K562 (cell line): ENCODE measurements around the gene PLXNA2. TPM values are rescaled to one million over a fixed set of nuclear protein-coding genes. Genes with fewer than 3 reads are reported as not detected.

ENCODE experiments used
- ATAC-seq: fragments of 200-7000 bp; cut with Tn5 transposase; 3 replicates; pipeline ENCODE4 v1.9.1; 2020; ENCODE audit warnings: moderate library complexity
- BruUV-seq: library from RNA; stranded (reverse); fragments of 400-500 nt; replicated peaks from 2 replicates; lab custom pipeline; 2021; lab: Mats Ljungman, UMichigan
- CTCF ChIA-PET: fragments of 300-600 bp; formaldehyde crosslinking; extraction: SDS; loops from one replicate; lab custom pipeline; 2021; ENCODE audit warnings: low intra/inter-chr PET ratio; lab: Yijun Ruan, JAX
- POLR2A ChIA-PET: fragments of 300-600, 350-650 bp; sonication (Branson Sonifier 250); formaldehyde crosslinking; extraction: SDS; loops from one replicate; lab custom pipeline; 2021; ENCODE audit warnings: antibody characterized with exemption, inconsistent platforms; lab: Yijun Ruan, JAX
- DNase-seq, 4 experiments: peaks; one replicate each; pipeline versions ENCODE4 v3.0.0 to v3.0.0-alpha.2; 2011 to 2018; ENCODE audit warnings: low spot score in 3 of 4, mixed read lengths in 3 of 4; ENCODE audit errors: extremely low read depth in 1 of 4
- FAIRE-seq: peaks from 2 replicates; lab custom pipeline; 2011; peaks lifted over from hg19 to GRCh38; lab: Jason Lieb, UNC
- H2AFZ ChIP-seq: 2 replicates; pipeline ENCODE4 v1.6.0; 2011; ENCODE audit warnings: low read depth, low read length, control low read depth, inconsistent platforms
- H3K27ac ChIP-seq: fragments of 200-600 bp; 3 replicates; pipeline ENCODE4 v1.8.0; 2011; ENCODE audit warnings: low read depth, mild to moderate bottlenecking, control low read depth, inconsistent platforms, low read length, moderate library complexity, mixed read lengths; ENCODE audit errors: extremely low read depth
- H3K27me3 ChIP-seq, 2 experiments: fragments of 300-600 bp in 1 of 2; 2 replicates in 1 of 2; 3 replicates in 1 of 2; pipeline versions ENCODE4 v1.6.0 to v1.8.0; 2011; ENCODE audit warnings: inconsistent platforms in 2 of 2, low read length in 2 of 2, mild to moderate bottlenecking in 1 of 2, mixed read lengths in 1 of 2, moderate library complexity in 1 of 2; ENCODE audit not compliant: control insufficient read depth in 2 of 2, insufficient read depth in 2 of 2
- H3K36me3 ChIP-seq: fragments of 300-600 bp; 3 replicates; pipeline ENCODE4 v1.8.0; 2011; ENCODE audit warnings: mild to moderate bottlenecking, low read length, inconsistent platforms; ENCODE audit not compliant: control insufficient read depth, insufficient read depth
- H3K4me1 ChIP-seq, 2 experiments: fragments of 200-600 bp in 1 of 2; replicated peaks in 1 of 2; 2 replicates in 1 of 2; 3 replicates in 1 of 2; pipeline versions ENCODE4 v1.5.1 to v1.8.0; 2011; ENCODE audit warnings: inconsistent platforms in 2 of 2, low read length in 2 of 2, mild to moderate bottlenecking in 1 of 2, mixed read lengths in 1 of 2, moderate library complexity in 1 of 2; ENCODE audit not compliant: control insufficient read depth in 2 of 2, insufficient read depth in 2 of 2
- H3K4me2 ChIP-seq: 2 replicates; pipeline ENCODE4 v1.6.1; 2011; ENCODE audit warnings: low read length, control low read depth, inconsistent platforms, mixed read lengths; ENCODE audit not compliant: insufficient read depth
- H3K4me3 ChIP-seq: fragments of 200-600 bp; sonication (generic), shearing (Covaris generic); 2 replicates; pipeline ENCODE4 v1.5.1; 2016; ENCODE audit warnings: control low read depth, inconsistent platforms
- H3K79me2 ChIP-seq: fragments of 200-600 bp; 3 replicates; pipeline ENCODE4 v1.8.0; 2011; ENCODE audit warnings: low read length, inconsistent platforms; ENCODE audit not compliant: control insufficient read depth, insufficient read depth
- H3K9ac ChIP-seq, 2 experiments: 2 replicates each; pipeline versions ENCODE4 v1.6.0 to v1.6.1; 2011; ENCODE audit warnings: low read depth in 2 of 2, low read length in 2 of 2, control low read depth in 1 of 2, inconsistent platforms in 1 of 2, mild to moderate bottlenecking in 1 of 2, mixed read lengths in 1 of 2; ENCODE audit not compliant: insufficient read depth in 1 of 2
- H3K9me1 ChIP-seq: one replicate; pipeline ENCODE4 v1.6.0; 2011; ENCODE audit warnings: inconsistent platforms, mild to moderate bottlenecking, low read length, moderate library complexity; ENCODE audit not compliant: control insufficient read depth, insufficient read depth
- H3K9me3 ChIP-seq: replicated peaks from 2 replicates; pipeline ENCODE4 v1.5.1; 2011; ENCODE audit warnings: low read depth, low read length, inconsistent platforms; ENCODE audit not compliant: control insufficient read depth, insufficient read depth
- H4K20me1 ChIP-seq: replicated peaks from 2 replicates; pipeline ENCODE4 v1.6.1; 2011; ENCODE audit warnings: low read length, inconsistent platforms, mixed read lengths; ENCODE audit not compliant: control insufficient read depth, insufficient read depth
- CBFA2T2 ChIP-seq: fragments of 450-650 bp; conservative IDR thresholded peaks from 2 replicates; pipeline ENCODE4 v1.6.1; 2017; ENCODE audit warnings: mild to moderate bottlenecking
- RBM22 ChIP-seq: fragments of 200-400 bp; formaldehyde crosslinking; IDR thresholded peaks from 2 replicates; pipeline ENCODE4 v1.6.1; 2018; ENCODE audit warnings: low read length, low read depth; ENCODE audit not compliant: poor library complexity, severe bottlenecking
- SIRT6 ChIP-seq: IDR thresholded peaks from one replicate; pipeline ENCODE4 v1.6.1; 2012; ENCODE audit warnings: low read depth, mild to moderate bottlenecking, control low read depth, inconsistent platforms, low read length, moderate library complexity
- SMARCE1 ChIP-seq: fragments of 450-650 bp; IDR thresholded peaks from 2 replicates; pipeline ENCODE4 v1.7.1; 2016; ENCODE audit warnings: mild to moderate bottlenecking
- SP1 ChIP-seq: sonication (generic); formaldehyde crosslinking; IDR thresholded peaks from 2 replicates; pipeline ENCODE4 v1.8.1; 2022; ENCODE audit warnings: mild to moderate bottlenecking, missing genetic modification reagents
- STAT5B ChIP-seq: fragments of 250-450 bp; sonication (Bioruptor Pico); IDR thresholded peaks from 2 replicates; pipeline ENCODE4 v1.8.0; 2021; ENCODE audit warnings: mild to moderate bottlenecking, inconsistent platforms
- TOE1 ChIP-seq, 2 experiments: fragments of 450-650 bp in 1 of 2; sonication (generic) in 1 of 2; formaldehyde crosslinking in 1 of 2; IDR thresholded peaks; 2 replicates each; pipeline versions ENCODE4 v1.7.1 to v1.8.0; 2016 to 2022; ENCODE audit warnings: borderline replicate concordance in 2 of 2, mild to moderate bottlenecking in 2 of 2, antibody characterized with exemption in 1 of 2, inconsistent platforms in 1 of 2, low read depth in 1 of 2, missing genetic modification reagents in 1 of 2, moderate library complexity in 1 of 2
- YY1 ChIP-seq, 3 experiments: IDR thresholded peaks; 2 replicates each; pipeline ENCODE4 v1.6.1; 2011; ENCODE audit warnings: low read length in 2 of 3, mild to moderate bottlenecking in 2 of 3, moderate library complexity in 2 of 3, borderline replicate concordance in 1 of 3, control low read depth in 1 of 3, low read depth in 1 of 3; ENCODE audit not compliant: insufficient read depth in 3 of 3, insufficient replicate concordance in 2 of 3, control insufficient read depth in 1 of 3, insufficient read length in 1 of 3; ENCODE audit errors: extremely low read depth in 1 of 3
- ZBED1 ChIP-seq: IDR thresholded peaks from 2 replicates; pipeline ENCODE4 v1.6.1; 2014
- ZNF785 ChIP-seq: fragments of 250-450 bp; sonication (Bioruptor Pico); IDR thresholded peaks from 2 replicates; pipeline ENCODE4 v1.4.0; 2020; ENCODE audit warnings: mild to moderate bottlenecking
- WGBS: fragments of 100-300 bp; shearing (Covaris generic); methylation state at CpG from one replicate; pipeline ENCODE4 v1.1.6; 2016; ENCODE audit warnings: low coverage, mixed read lengths; ENCODE audit not compliant: insufficient coverage; ENCODE audit errors: missing lambda C conversion rate; 5-methylcytosine and 5-hydroxymethylcytosine counted together
- in situ Hi-C: fragments of 300-500 bp; cut with MboI; formaldehyde crosslinking; loops from 4 replicates; pipeline ENCODE4 v1.15.0; 2018; ENCODE audit warnings: inconsistent platforms, mixed read lengths
- intact Hi-C: fragments of 100-400 bp; cut with micrococcal nuclease; formaldehyde crosslinking; loops from 2 replicates; pipeline ENCODE4 v1.14.2; 2022
- polyA plus RNA-seq, 8 experiments: library from polyadenylated mRNA; depleted of rRNA in 4 of 8; stranded (reverse) in 5 of 8; unstranded in 3 of 8; fragments of >200 nt; fragmentation: Nextera tagmentation in 2 of 8; fragmentation: Illumina TruSeq in 1 of 8; extraction: Ambion mirVana in 2 of 8; extraction: Trizol in 1 of 8; gene quantifications; 2 replicates each; pipeline versions ENCODE4 v1.2.1 to v1.2.3, GENCODE V29; 2011 to 2014; ENCODE audit warnings: inconsistent platforms in 1 of 8, missing spikeins in 1 of 8
- total RNA-seq, 7 experiments: library from RNA; depleted of rRNA in 6 of 7; stranded (reverse); fragments of >200 nt in 6 of 7; fragmentation: Illumina TruSeq in 2 of 7; extraction: Trizol in 2 of 7; gene quantifications; 2 replicates each; pipeline versions ENCODE4 v1.2.1 to v1.2.3, GENCODE V29; 2011 to 2021; ENCODE audit warnings: low replicate concordance in 1 of 7
- TF ChIP-seq, protein P1 (sequence below): fragments of 250-450 bp; sonication (Bioruptor Pico); IDR thresholded peaks from 2 replicates; pipeline ENCODE4 v1.9.0; 2021; ENCODE audit warnings: mild to moderate bottlenecking, inconsistent platforms
- TF ChIP-seq, protein P2 (sequence below): fragments of 250-450 bp; sonication (Bioruptor Pico); IDR thresholded peaks from 2 replicates; pipeline ENCODE4 v1.5.0; 2020; ENCODE audit warnings: mild to moderate bottlenecking, borderline replicate concordance

The PLXNA2 gene
- total and polyA plus RNA-seq, 9 of the 15 experiments (the other 6 are each of a cell fraction or from before 2014, with no cell fraction given), result 0.01 to 1.3 (median 0.32) TPM

- no peak overlapping the region for H2AFZ ChIP-seq
- FAIRE-seq, result no peak
- H4K20me1 ChIP-seq, result 0 out of 2 replicates have a peak, but pooled peaks cover 9% of the 10 kb centered on the region
- H3K9me1 ChIP-seq, result no peaks in the 10 kb centered on the region
- ChIA-PET CTCF (no interaction called here), POLR2A (interaction anchor here (0.6 kb wide), 1 partner anchor 37 kb away, joined by 3 read pairs; no protein-coding TSS in a partner anchor)
- no peak overlapping the region for H3K4me2 ChIP-seq
- no peak overlapping the region for H3K4me3 ChIP-seq
- in situ Hi-C loops, result no loop called here
- WGBS, result 10% methylated on average over 7 of the region's 7 CpGs
- intact Hi-C loops, result no loop called here
- H3K4me1 ChIP-seq, result no peaks in the 10 kb centered on the region
- no peak for ATAC-seq
- H3K79me2 ChIP-seq, result no peaks in the 10 kb centered on the region
- no TSS peak for BruUV-seq
- no peaks in the 10 kb centered on the region for H3K36me3 ChIP-seq
- no peak overlapping the region for H3K27ac ChIP-seq
- TF ChIP-seq TOE1 (IDR thresholded peaks at IDR 0.05; ENCODE audit: borderline replicate concordance), result no peak
- TF ChIP-seq TOE1 (CRISPR knock-in tag; IDR thresholded peaks at IDR 0.05; ENCODE audit: borderline replicate concordance, low read depth), result no peak
- TF ChIP-seq RBM22, result no peak
- no peak for TF ChIP-seq SIRT6
- no peak for TF ChIP-seq ZBED1
- TF ChIP-seq STAT5B (CRISPR knock-in tag), result no peak
- TF ChIP-seq SMARCE1, result no peak
- TF ChIP-seq, protein P1, sequence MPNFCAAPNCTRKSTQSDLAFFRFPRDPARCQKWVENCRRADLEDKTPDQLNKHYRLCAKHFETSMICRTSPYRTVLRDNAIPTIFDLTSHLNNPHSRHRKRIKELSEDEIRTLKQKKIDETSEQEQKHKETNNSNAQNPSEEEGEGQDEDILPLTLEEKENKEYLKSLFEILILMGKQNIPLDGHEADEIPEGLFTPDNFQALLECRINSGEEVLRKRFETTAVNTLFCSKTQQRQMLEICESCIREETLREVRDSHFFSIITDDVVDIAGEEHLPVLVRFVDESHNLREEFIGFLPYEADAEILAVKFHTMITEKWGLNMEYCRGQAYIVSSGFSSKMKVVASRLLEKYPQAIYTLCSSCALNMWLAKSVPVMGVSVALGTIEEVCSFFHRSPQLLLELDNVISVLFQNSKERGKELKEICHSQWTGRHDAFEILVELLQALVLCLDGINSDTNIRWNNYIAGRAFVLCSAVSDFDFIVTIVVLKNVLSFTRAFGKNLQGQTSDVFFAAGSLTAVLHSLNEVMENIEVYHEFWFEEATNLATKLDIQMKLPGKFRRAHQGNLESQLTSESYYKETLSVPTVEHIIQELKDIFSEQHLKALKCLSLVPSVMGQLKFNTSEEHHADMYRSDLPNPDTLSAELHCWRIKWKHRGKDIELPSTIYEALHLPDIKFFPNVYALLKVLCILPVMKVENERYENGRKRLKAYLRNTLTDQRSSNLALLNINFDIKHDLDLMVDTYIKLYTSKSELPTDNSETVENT (CRISPR knock-in tag), result no peak
- TF ChIP-seq SP1 (CRISPR knock-in tag), result no peak
- TF ChIP-seq, protein P2, sequence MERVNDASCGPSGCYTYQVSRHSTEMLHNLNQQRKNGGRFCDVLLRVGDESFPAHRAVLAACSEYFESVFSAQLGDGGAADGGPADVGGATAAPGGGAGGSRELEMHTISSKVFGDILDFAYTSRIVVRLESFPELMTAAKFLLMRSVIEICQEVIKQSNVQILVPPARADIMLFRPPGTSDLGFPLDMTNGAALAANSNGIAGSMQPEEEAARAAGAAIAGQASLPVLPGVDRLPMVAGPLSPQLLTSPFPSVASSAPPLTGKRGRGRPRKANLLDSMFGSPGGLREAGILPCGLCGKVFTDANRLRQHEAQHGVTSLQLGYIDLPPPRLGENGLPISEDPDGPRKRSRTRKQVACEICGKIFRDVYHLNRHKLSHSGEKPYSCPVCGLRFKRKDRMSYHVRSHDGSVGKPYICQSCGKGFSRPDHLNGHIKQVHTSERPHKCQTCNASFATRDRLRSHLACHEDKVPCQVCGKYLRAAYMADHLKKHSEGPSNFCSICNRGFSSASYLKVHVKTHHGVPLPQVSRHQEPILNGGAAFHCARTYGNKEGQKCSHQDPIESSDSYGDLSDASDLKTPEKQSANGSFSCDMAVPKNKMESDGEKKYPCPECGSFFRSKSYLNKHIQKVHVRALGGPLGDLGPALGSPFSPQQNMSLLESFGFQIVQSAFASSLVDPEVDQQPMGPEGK (CRISPR knock-in tag), result no peak
- TF ChIP-seq ZNF785 (CRISPR knock-in tag), result no peak
- TF ChIP-seq YY1 (IDR thresholded peaks at IDR 0.05; ENCODE audit: borderline replicate concordance in 1 of 3, control insufficient read depth in 1 of 3, extremely low read depth in 1 of 3, insufficient read depth in 3 of 3, insufficient read length in 1 of 3, insufficient replicate concordance in 2 of 3, low read depth in 1 of 3, low read length in 2 of 3), result no peak
- no peak for TF ChIP-seq CBFA2T2
- no peak overlapping the region for H3K9ac ChIP-seq
- no peak for DNase-seq
- no peaks in the 10 kb centered on the region for H3K9me3 ChIP-seq
- H3K27me3 ChIP-seq, result peaks cover 21 to 70% of the 10 kb centered on the region in 2 experiments
These were observed 190.5 kb downstream of the PLXNA2 start for GRCh38 chr1:208053661-208054060.
